CD4-positive, alpha-beta T cell treated with Interleukin-6 at 100 ng/mL for 8 hours (primary cell): ENCODE data around the gene DCLK2.

Experiments used
- DNase-seq: peaks from one replicate; pipeline ENCODE4 v3.0.0-alpha.2; 2020; ENCODE audit warnings: mixed read lengths, low spot score

DCLK2 gene

GRCh38 chr4:150078041-150078578 is at the start of gene DCLK2:
DCLK2 (plus strand) TSS chr4:150078445; CDS start chr4:150079028, 583 bp downstream.
- no peak for DNase-seq

- no peak for DNase-seq
Observed at GRCh38 chr4:150032541-150032940, 45.7 kb upstream of the DCLK2 start.

- DNase-seq: no peak
Observed at GRCh38 chr4:150033081-150033480, 45.2 kb upstream of the DCLK2 start.

GRCh38 chr4:150033901-150034300 is 44.3 kb upstream of the DCLK2 start:
- no peak for DNase-seq

- DNase-seq: no peak
Observed at GRCh38 chr4:150037251-150037856, 40.9 kb upstream of the DCLK2 start.

GRCh38 chr4:150038335-150039076 is 39.7 kb upstream of the DCLK2 start:
- no peak for DNase-seq

GRCh38 chr4:150039274-150040127 is 38.7 kb upstream of the DCLK2 start:
- DNase-seq: no peak

- DNase-seq: no peak
Observed at GRCh38 chr4:150044517-150044916, 33.7 kb upstream of the DCLK2 start.

- DNase-seq: no peak
Observed at GRCh38 chr4:150045410-150045809, 32.8 kb upstream of the DCLK2 start.

GRCh38 chr4:150046728-150047217 is 31.5 kb upstream of the DCLK2 start:
- DNase-seq: no peak

- no peak for DNase-seq
Observed at GRCh38 chr4:150047546-150047945, 30.7 kb upstream of the DCLK2 start.

GRCh38 chr4:150049682-150050081 is 28.6 kb upstream of the DCLK2 start:
- DNase-seq: no peak

- no peak for DNase-seq
Observed at GRCh38 chr4:150050566-150050965, 27.7 kb upstream of the DCLK2 start.

GRCh38 chr4:150051111-150051510 is 27.1 kb upstream of the DCLK2 start:
- DNase-seq: no peak

- DNase-seq: no peak
Observed at GRCh38 chr4:150055467-150055866, 22.8 kb upstream of the DCLK2 start.

GRCh38 chr4:150056569-150056968 is 21.7 kb upstream of the DCLK2 start:
- DNase-seq: no peak

- no peak for DNase-seq
Observed at GRCh38 chr4:150061086-150061776, 17.0 kb upstream of the DCLK2 start.

GRCh38 chr4:150063128-150063527 is 15.1 kb upstream of the DCLK2 start:
- DNase-seq: no peak

- no peak for DNase-seq
Observed at GRCh38 chr4:150065740-150066139, 12.5 kb upstream of the DCLK2 start.

- DNase-seq: no peak
Observed at GRCh38 chr4:150067859-150068258, 10.4 kb upstream of the DCLK2 start.

- no peak for DNase-seq
Observed at GRCh38 chr4:150068300-150068960, 9.8 kb upstream of the DCLK2 start.
